ENCODE results near the gene USP40.

Gene USP40

DNA sequence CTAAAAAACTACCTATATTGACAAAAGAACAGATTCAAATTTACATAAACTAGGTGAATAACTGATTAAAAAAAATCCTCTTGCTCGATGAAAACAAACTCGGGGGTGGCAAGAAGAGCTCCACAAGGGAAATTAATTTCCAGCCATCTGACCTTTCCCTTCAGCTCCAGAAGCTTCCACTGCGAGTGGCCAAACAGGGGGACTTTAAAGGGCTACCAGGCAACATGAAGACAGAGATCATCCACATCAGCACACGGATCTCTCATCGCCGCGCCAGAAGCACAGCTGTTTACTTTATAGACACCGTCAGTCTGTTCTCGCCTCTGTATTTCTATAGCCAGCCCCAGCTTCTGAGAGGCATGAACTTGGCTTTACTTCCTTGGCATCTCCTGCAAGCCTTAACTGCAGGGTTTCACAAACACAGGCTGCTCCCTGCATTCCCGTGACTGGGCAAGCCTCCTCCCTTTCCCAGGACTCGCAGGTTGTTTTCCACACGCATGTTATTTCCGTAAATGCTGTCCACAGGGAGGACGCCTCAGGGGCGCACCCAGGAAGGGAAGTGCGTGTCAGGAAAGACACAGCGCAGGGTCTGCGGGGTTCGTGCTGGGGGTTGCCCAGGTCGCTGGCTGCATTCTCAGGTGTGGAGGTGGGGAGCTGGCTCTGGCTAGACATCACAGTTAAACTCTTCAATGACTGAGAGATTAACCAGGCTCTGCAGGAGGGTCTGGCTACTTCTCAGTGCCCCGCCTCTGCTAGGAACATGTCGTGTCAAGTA, 85.0 kb downstream of the USP40 start:
- TF ChIP-seq, protein P1, sequence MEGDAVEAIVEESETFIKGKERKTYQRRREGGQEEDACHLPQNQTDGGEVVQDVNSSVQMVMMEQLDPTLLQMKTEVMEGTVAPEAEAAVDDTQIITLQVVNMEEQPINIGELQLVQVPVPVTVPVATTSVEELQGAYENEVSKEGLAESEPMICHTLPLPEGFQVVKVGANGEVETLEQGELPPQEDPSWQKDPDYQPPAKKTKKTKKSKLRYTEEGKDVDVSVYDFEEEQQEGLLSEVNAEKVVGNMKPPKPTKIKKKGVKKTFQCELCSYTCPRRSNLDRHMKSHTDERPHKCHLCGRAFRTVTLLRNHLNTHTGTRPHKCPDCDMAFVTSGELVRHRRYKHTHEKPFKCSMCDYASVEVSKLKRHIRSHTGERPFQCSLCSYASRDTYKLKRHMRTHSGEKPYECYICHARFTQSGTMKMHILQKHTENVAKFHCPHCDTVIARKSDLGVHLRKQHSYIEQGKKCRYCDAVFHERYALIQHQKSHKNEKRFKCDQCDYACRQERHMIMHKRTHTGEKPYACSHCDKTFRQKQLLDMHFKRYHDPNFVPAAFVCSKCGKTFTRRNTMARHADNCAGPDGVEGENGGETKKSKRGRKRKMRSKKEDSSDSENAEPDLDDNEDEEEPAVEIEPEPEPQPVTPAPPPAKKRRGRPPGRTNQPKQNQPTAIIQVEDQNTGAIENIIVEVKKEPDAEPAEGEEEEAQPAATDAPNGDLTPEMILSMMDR (conservative IDR thresholded peaks at IDR 0.05; ENCODE audit: low read depth, low read length): no peak
- no peak overlapping the region for H3K4me3 ChIP-seq (ENCODE audit: low read depth, low read length)
- peak; percentile 23 for DNase-seq (ENCODE audit: low read depth)

DNA sequence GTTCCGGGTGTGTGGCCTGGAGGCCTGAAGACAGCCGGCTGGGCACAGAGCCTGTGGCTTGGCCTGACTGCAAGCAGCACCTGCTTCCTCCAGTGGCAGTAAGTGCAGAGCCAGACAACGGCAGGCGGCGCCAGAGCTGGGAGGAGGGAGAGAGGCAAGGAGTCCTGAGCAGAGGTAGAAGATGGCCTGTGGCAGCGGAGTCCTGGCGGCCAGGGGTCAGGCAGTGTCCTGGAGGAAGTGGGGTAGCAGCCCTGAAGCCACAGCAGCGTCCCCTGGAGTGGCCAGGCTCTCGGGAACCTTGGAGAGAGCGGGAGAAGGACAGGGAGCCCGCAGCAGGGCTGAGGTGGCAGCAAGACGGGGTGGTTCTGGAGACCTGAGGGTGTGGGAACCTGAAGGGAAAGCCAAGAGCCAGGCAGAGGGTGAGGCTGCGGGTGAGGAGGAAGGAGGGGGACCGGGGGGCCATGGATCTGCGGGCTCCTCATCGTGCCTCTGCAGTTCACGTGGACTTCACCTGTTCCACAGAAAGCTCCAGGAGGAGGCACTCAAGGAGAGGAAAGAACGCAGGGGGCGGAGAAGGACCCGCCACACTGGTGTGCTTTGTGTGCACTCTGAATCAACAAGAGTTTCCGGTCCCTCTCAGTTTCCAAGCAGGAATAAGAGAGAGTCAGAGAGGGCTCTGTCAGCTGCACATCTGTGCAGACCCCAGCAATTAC, 85.9 kb downstream of the USP40 start:
- TF ChIP-seq, protein P1 (conservative IDR thresholded peaks at IDR 0.05; ENCODE audit: low read depth, low read length): peak; percentile 32
- no peak overlapping the region for H3K4me3 ChIP-seq (ENCODE audit: low read depth, low read length)
- peak; percentile 40 for DNase-seq (ENCODE audit: low read depth)

DNA sequence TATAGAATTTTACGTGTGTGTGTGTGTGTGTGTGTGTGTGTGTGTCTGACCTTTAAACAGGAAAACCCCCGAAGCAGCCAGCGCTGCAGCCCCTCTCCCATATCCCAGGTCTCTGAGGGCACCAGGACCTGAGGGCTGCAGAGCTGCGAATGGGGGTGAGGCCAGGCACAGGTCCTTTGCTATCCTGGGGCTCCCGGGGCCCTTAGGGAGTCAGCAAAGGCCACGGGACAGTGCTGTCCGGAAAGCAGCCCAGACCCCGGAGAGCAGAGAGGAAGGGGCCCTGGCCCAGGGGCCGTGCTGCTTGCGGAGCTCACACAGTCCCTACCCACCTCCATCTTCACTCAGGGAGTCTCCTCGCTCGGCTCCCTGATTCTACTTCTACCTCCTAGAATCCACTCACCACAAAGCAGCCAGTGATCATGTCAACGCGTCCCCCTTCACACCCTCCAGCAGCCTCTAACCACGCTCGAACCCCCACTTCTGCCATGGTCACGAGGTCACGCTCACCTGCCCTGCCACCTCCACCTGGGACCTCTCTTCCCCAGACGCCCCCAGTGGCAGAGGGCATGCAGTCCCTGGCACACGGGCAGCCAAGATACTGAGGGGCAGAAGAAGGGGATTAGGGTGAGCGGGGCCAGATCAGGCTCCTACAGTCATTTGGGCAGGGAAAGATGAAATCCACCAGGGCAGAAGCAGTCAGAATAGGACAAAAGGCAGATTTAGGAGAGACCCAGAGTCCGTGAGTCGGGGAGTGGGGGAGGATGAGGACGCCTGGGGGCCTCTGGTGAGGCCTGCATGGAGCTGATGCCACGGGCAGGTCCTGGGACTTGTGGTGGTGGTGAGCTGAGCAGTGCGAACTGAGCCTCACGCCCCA, 86.7 kb downstream of the USP40 start:
- no peak overlapping the region for H3K4me3 ChIP-seq (ENCODE audit: low read depth, low read length)
- TF ChIP-seq, protein P1 (conservative IDR thresholded peaks at IDR 0.05; ENCODE audit: low read depth, low read length): no peak
- no peak for DNase-seq (ENCODE audit: low read depth)

DNA sequence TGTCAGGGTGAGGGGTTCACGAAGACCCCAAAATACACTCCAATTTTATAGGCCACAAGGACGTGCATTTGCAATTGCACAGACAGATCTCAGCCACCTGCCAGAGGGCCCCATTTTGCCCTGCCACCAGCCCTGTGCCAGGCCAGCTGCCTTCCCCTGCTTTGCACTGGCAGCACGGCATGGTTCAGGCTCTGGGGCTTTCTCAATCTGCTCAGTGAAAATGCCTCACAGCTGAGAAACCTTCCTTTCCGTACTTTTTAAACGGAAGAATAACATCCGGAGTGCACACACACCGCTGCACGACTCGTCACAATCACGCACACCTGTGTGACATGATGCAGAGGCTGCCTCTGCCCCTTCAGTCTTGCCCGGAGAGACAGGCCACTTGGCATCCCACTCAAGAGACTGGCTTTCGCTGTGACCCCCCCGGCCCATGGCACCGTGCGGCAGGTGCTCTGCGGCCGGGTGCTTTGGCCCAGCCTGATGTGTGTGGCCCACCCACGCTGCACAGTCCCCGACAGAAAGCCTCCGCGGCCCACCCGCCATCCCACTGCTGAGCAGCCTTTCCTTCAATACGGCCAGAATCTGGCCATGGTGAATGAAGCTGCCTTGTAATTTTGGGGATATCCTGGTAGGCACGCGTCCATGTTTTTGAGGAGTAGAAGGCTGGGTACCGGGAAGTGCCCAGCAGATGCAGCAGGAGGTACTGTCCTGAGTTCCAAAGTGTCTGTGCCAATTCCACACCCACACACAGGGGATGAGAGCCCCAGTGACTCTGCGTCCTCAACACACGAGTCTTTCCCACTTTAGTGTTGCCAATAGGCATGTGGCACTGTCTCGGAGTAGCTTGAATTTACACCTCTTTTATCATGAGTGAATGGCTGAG, 88.8 kb downstream of the USP40 start:
- DNase-seq (ENCODE audit: low read depth): no peak
- H3K4me3 ChIP-seq (ENCODE audit: low read depth, low read length): no peak overlapping the region
- TF ChIP-seq, protein P1 (conservative IDR thresholded peaks at IDR 0.05; ENCODE audit: low read depth, low read length): no peak

DNA sequence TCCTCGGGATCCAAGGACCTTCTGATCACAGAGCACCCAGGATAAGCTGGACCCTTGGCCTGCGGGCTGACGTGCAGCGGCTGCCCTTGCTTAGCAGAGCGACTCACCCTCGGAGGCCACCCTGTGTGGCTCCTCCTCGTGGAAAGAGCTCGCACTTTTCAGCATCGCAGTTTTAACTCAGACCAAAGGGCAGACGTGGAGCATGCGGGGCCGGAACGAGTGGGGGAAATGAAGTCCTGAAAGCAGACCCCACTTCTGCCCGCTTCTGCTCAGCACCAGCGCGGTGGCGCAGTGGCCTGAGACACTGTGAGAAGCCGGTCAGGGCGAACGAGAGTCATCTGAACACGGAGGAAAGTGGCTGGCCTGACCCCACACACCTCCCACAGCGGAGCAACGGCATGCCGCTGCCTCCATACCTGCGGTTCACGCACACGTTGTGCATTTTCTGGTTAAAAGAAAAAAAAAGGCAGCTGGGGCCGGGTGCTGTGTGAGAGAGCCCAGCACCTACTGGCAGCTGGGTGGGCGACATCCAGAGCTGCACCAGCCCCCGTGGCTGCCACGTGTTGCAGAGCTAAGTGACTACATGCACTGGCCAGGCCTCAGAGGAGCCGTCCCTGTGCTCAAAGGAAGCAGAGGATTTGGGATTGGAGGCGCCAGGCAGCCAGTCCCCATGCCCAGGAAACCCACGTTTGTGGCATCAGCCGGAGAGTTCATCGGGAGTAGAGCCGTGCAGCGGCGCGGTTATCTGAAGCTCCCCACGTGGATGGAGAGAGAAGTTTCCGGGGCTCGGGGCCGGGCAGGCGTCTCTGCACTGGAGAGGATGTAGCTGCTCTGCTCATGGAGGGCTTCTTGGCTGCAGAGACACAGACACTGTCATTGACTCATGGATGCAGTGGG, 89.7 kb downstream of the USP40 start:
- no peak for DNase-seq (ENCODE audit: low read depth)
- no peak overlapping the region for H3K4me3 ChIP-seq (ENCODE audit: low read depth, low read length)

More for the DNA sequence above, 89.7 kb downstream of the USP40 start:
- TF ChIP-seq, protein P1 (conservative IDR thresholded peaks at IDR 0.05; ENCODE audit: low read depth, low read length): no peak
